HCT116 (cell line): ENCODE data around the gene NEDD4L. TPM values are rescaled to one million over a fixed set of nuclear protein-coding genes. Genes with fewer than 3 reads are reported as not detected.

Experiments
- ATAC-seq: fragments of 200-7000 bp; cut with Tn5 transposase; 2 replicates; pipeline ENCODE4 v1.9.1; 2020; ENCODE audit warnings: mild to moderate bottlenecking, moderate library complexity
- BruUV-seq: library from RNA; stranded (reverse); fragments of 400-500 nt; replicated peaks from 2 replicates; lab custom pipeline; 2021; lab: Mats Ljungman, UMichigan
- CTCF ChIA-PET: fragments of 300-600 bp; sonication (Branson Sonifier 250); formaldehyde crosslinking; loops from one replicate; lab custom pipeline; 2021; ENCODE audit warnings: antibody characterized with exemption; lab: Charles Lee
- POLR2A ChIA-PET: fragments of 300-600, 350-600 bp; sonication (Branson Sonifier 250); formaldehyde crosslinking; loops from one replicate; lab custom pipeline; 2021; ENCODE audit warnings: antibody characterized with exemption; lab: Charles Lee
- RAD21 ChIA-PET, 2 experiments: fragments of 300-600 bp; sonication (Branson Sonifier 250); formaldehyde crosslinking; loops; one replicate each; lab custom pipeline; 2023; ENCODE audit warnings: low total read pairs in 2 of 2; ENCODE audit not compliant: uncharacterized antibody in 2 of 2, unreplicated experiment in 2 of 2, low non-redundant PET in 1 of 2; lab: Charles Lee
- DNase-seq: peaks from one replicate; pipeline ENCODE4 v3.0.0-alpha.2; 2010; ENCODE audit warnings: low read depth, low spot score
- H2AFZ ChIP-seq: fragments of 200-600 bp; shearing (Covaris generic), sonication (generic); 2 replicates; pipeline ENCODE4 v1.6.1; 2017; ENCODE audit warnings: low read depth, mixed run types, mixed read lengths, antibody characterized with exemption, low read length; ENCODE audit not compliant: poor library complexity, severe bottlenecking
- H3K27ac ChIP-seq: 2 replicates; pipeline ENCODE4 v1.5.1; 2012; ENCODE audit warnings: low read depth, low read length
- H3K27me3 ChIP-seq: fragments of 200-600 bp; sonication (generic); 2 replicates; pipeline ENCODE4 v1.6.1; 2016; ENCODE audit warnings: mixed run types, low read length, mixed read lengths; ENCODE audit not compliant: insufficient read depth
- H3K36me3 ChIP-seq, 2 experiments: fragments of 200-500 bp in 1 of 2; fragments of 200-600 bp in 1 of 2; sonication (Bioruptor generic) in 1 of 2; sonication (generic) in 1 of 2; 2 replicates each; pipeline versions ENCODE4 v1.5.1 to v1.6.1; 2014 to 2016; ENCODE audit warnings: low read length in 2 of 2, inconsistent platforms in 1 of 2, mixed read lengths in 1 of 2, mixed run types in 1 of 2; ENCODE audit not compliant: insufficient read depth in 2 of 2, control insufficient read depth in 1 of 2
- H3K4me1 ChIP-seq, 2 experiments: fragments of 200-600 bp in 1 of 2; sonication (generic) in 1 of 2; 2 replicates each; pipeline versions ENCODE4 v1.5.1 to v1.6.1; 2012 to 2017; ENCODE audit warnings: low read length in 2 of 2, inconsistent platforms in 1 of 2, mild to moderate bottlenecking in 1 of 2, mixed read lengths in 1 of 2, mixed run types in 1 of 2, moderate library complexity in 1 of 2; ENCODE audit not compliant: insufficient read depth in 2 of 2, control insufficient read depth in 1 of 2
- H3K4me2 ChIP-seq: fragments of 200-600 bp; sonication (generic); 2 replicates; pipeline ENCODE4 v1.6.1; 2017; ENCODE audit warnings: mixed run types, low read length, mixed read lengths
- H3K4me3 ChIP-seq, 2 experiments: fragments of 200-600 bp in 1 of 2; sonication (generic) in 1 of 2; replicated peaks in 1 of 2; 2 replicates each; pipeline ENCODE4 v1.5.1; 2011 to 2016; ENCODE audit warnings: low read length in 2 of 2, control low read depth in 1 of 2, low read depth in 1 of 2, mild to moderate bottlenecking in 1 of 2, mixed read lengths in 1 of 2, mixed run types in 1 of 2
- H3K79me2 ChIP-seq: fragments of 200-600 bp; sonication (generic); 2 replicates; pipeline ENCODE4 v1.6.1; 2017; ENCODE audit warnings: mild to moderate bottlenecking, mixed run types, low read length, moderate library complexity, mixed read lengths; ENCODE audit not compliant: insufficient read depth
- H3K9ac ChIP-seq: fragments of 200-600 bp; sonication (generic); 2 replicates; pipeline ENCODE4 v1.6.1; 2016; ENCODE audit warnings: low read length, mixed read lengths
- H3K9me2 ChIP-seq: fragments of 200-600 bp; sonication (generic), shearing (Covaris generic); 2 replicates; pipeline ENCODE4 v1.6.1; 2017; ENCODE audit warnings: mixed run types, mild to moderate bottlenecking, moderate library complexity; ENCODE audit not compliant: insufficient read depth
- H3K9me3 ChIP-seq, 2 experiments: fragments of 200-500 bp in 1 of 2; fragments of 200-600 bp in 1 of 2; sonication (Bioruptor generic) in 1 of 2; sonication (generic) in 1 of 2; 2 replicates each; pipeline ENCODE4 v1.6.1; 2014 to 2017; ENCODE audit warnings: low read length in 2 of 2, mixed read lengths in 2 of 2, inconsistent platforms in 1 of 2, low read depth in 1 of 2, mild to moderate bottlenecking in 1 of 2, mixed run types in 1 of 2, moderate library complexity in 1 of 2; ENCODE audit not compliant: control insufficient read depth in 1 of 2, insufficient read depth in 1 of 2
- H4K20me1 ChIP-seq: fragments of 200-600 bp; sonication (generic), shearing (Covaris generic); 2 replicates; pipeline ENCODE4 v1.6.1; 2017; ENCODE audit warnings: mixed run types, mild to moderate bottlenecking, moderate library complexity; ENCODE audit not compliant: insufficient read depth
- ATF3 ChIP-seq: IDR thresholded peaks from 2 replicates; pipeline ENCODE4 v1.6.1; 2012
- CBX3 ChIP-seq: IDR thresholded peaks from 2 replicates; pipeline ENCODE4 v1.6.1; 2012; ENCODE audit warnings: low read depth
- CEBPB ChIP-seq: IDR thresholded peaks from 2 replicates; pipeline ENCODE4 v1.6.1; 2012; ENCODE audit warnings: low read depth
- EGR1 ChIP-seq: IDR thresholded peaks from 2 replicates; pipeline ENCODE4 v1.6.1; 2012; ENCODE audit warnings: low read depth
- ELF1 ChIP-seq: IDR thresholded peaks from 2 replicates; pipeline ENCODE4 v1.6.1; 2012; ENCODE audit warnings: low read depth, borderline replicate concordance
- FOSL1 ChIP-seq: IDR thresholded peaks from 2 replicates; pipeline ENCODE4 v1.6.1; 2012; ENCODE audit warnings: low read depth
- JUND ChIP-seq: IDR thresholded peaks from 2 replicates; pipeline ENCODE4 v1.6.1; 2012
- RAD21 ChIP-seq: IDR thresholded peaks from 2 replicates; pipeline ENCODE4 v1.6.1; 2012; ENCODE audit warnings: low read depth, mild to moderate bottlenecking
- SIN3A ChIP-seq: IDR thresholded peaks from 2 replicates; pipeline ENCODE4 v1.6.1; 2012; ENCODE audit warnings: low read depth
- SP1 ChIP-seq: IDR thresholded peaks from 2 replicates; pipeline ENCODE4 v1.6.1; 2012; ENCODE audit warnings: low read depth
- ZNF274 ChIP-seq: fragments of 200-500 bp; sonication (Bioruptor generic); IDR thresholded peaks from 2 replicates; pipeline ENCODE4 v1.6.1; 2014; ENCODE audit warnings: mild to moderate bottlenecking, low read depth, low read length, inconsistent platforms
- intact Hi-C: fragments of 100-400 bp; cut with micrococcal nuclease; formaldehyde crosslinking; loops from 2 replicates; pipeline ENCODE4 v1.10.0; 2022
- total RNA-seq: library from RNA; stranded (reverse); gene quantifications from one replicate; pipeline ENCODE4 v1.2.1, GENCODE V29; 2021; ENCODE audit not compliant: unreplicated experiment

NEDD4L gene
- total RNA-seq, 1 experiment from 2014 or later, result 41.5 TPM

DNA sequence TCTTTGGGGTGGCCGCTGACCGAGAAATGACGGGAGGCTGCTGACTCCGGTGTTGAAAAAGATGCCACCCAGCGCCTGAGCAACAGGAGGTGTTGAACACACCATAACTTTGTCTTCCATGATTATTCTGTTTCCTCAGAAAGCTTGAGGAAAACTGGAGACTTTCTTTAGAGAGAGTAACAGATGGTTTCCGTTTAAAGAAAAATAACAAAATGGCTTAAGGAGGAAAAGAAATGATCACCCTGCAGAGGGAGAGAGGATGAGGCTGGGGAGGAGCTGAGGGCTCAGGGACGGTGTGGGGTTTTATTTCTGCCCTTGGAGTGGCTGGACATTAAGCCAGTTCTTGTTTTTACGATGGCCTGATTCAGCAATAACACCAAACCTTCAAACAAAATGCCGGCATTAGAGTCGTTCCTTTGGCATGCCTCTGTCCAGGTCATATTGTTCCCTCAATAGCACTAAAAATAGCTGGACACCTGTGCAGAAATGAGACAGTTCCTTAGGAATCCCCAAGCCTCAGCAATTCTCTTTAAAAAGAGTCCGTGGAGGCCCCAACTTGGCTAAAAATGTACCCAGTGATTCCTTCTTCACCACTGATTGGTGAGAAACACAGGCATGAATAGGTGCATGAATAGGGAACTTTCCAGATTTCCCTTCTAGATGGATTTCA is 402.5 kb downstream of the NEDD4L start:
- no peak overlapping the region for H3K27ac ChIP-seq
- no peaks in the 10 kb centered on the region for H3K79me2 ChIP-seq
- H3K27me3 ChIP-seq, result no peaks in the 10 kb centered on the region
- no peak overlapping the region for H3K9ac ChIP-seq
- no TSS peak for BruUV-seq
- no peak for DNase-seq
- ChIA-PET RAD21 (no interaction called here), CTCF (no interaction called here), POLR2A (no interaction called here)
- H4K20me1 ChIP-seq, result no peaks in the 10 kb centered on the region
- intact Hi-C loops, result no loop called here
- H3K36me3 ChIP-seq, result no peaks in the 10 kb centered on the region
- peak overlapping the region; percentile 77 for H2AFZ ChIP-seq
- no peaks in the 10 kb centered on the region for H3K9me2 ChIP-seq
- H3K4me1 ChIP-seq, result peaks cover 0 to 11% of the 10 kb centered on the region in 2 experiments; a peak in 2 of 4 replicates
- no peak for ATAC-seq
- no peak overlapping the region for H3K4me3 ChIP-seq
- H3K4me2 ChIP-seq, result no peak overlapping the region
- TF ChIP-seq ELF1 (no peak), ZNF274 (no peak), EGR1 (no peak), SIN3A (no peak), RAD21 (no peak), CBX3 (no peak), FOSL1 (no peak), CEBPB (no peak), ATF3 (no peak)
- H3K9me3 ChIP-seq, result no peaks in the 10 kb centered on the region

DNA sequence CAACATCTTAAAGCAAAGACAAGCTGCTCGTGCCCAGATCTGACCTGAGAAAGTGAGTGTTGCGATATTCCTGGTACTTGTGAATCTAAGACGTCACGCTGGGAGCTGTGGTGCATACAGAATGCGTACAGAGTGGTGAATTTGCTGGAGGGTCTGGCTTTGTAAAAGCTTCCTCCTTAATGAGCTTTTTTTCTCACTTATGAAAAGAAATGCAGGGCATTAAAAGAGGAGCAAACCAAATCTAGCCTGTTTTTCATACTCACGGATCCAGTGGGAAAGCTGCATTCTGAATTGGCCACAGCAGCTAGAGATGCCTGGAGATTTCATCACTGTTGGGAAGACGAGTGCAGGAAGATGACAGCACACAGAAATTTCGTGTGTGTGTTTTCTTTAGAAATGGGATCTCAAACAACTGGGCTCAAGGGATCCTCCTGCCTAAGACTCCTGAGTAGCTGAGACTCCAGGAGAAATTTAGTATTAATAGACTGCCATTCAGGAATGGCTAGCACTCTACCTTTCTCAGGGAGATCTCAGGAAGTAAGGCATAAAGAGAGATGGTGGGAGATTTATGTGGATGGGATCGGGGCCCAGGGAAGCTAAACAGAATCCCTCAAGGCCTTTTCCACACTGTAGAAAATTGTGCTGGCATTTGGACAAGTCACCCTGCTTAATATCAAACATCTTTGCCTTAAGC is 403.5 kb downstream of the NEDD4L start:
- Histone ChIP-seq H4K20me1 (no peaks in the 10 kb centered on the region), H3K36me3 (no peaks in the 10 kb centered on the region), H3K9ac (no peak overlapping the region), H3K4me2 (no peak overlapping the region), H3K4me1 (peaks cover 0 to 11% of the 10 kb centered on the region in 2 experiments; a peak in 2 of 4 replicates), H3K79me2 (no peaks in the 10 kb centered on the region), H3K4me3 (no peak overlapping the region), H3K27me3 (no peaks in the 10 kb centered on the region), H3K9me2 (no peaks in the 10 kb centered on the region), H3K9me3 (no peaks in the 10 kb centered on the region), H3K27ac (no peak overlapping the region), H2AFZ (no peak overlapping the region)
- intact Hi-C loops, result no loop called here
- ATAC-seq (no peak), DNase-seq (no peak)
- ChIA-PET RAD21 (no interaction called here), POLR2A (no interaction called here), CTCF (no interaction called here)
- BruUV-seq, result no TSS peak
- TF ChIP-seq CEBPB, result no peak
- TF ChIP-seq JUND, result no peak
- no peak for TF ChIP-seq SP1
